Left renal pelvis (tissue), 4 donors: ENCODE measurements around the gene TRAPPC6A. TPM values are rescaled to one million over a fixed set of nuclear protein-coding genes. Genes with fewer than 3 reads are reported as not detected.

Experiments
- DNase-seq, 4 donors: peaks; one replicate each; pipeline ENCODE4 v3.0.0-alpha.2; 2013; ENCODE audit warnings: low read depth in 4 of 4, low spot score in 3 of 4
- polyA plus RNA-seq, 4 donors: library from polyadenylated mRNA; unstranded; fragments of 120-200 nt; gene quantifications; one replicate each; pipeline ENCODE4 v1.2.1, GENCODE V29; 2013; ENCODE audit not compliant: insufficient read length in 4 of 4

Gene TRAPPC6A
- polyA plus RNA-seq, 4 donors = 11.6 to 48.6 (median 30.8) TPM

DNA sequence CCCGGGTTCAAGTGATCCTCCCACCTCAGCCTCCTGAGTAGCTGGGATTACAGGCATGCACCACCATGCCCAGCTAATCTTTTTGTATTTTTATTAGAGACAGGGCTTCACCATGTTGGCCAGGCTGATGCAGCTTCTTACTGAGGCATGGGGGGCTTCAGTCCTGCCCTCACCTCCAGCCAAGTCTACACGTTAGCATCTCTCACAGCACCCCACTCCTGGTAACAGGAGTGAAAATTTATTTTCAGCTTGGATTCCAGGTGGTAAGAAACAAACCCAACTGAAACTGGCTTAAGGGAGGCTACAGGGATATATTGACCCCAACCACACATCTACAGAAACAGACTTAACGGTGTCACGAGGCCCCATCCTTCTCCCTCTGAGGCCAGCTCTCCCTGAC, 27.9 kb downstream of the TRAPPC6A start:
- no peak for DNase-seq

DNA sequence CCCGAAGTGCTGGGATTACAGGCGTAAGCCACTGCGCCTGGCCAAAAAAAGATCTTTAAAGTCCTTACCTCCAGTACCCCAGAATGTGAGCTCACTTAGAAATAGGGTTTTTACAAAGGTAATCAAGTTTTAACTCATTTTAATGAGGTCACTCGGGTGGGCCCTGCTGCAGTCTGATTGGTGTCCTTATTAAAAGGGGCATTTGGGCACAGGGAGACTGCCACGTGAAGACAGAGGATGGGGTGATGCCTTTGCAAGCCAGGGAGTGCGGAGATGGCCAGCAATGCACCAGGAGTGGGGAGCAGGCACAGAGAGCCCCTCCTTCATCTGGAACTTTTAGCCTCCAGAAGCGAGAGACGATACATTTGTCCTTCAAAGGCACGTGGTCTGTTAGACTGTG, 28.9 kb downstream of the TRAPPC6A start:
- no peak for DNase-seq

DNA sequence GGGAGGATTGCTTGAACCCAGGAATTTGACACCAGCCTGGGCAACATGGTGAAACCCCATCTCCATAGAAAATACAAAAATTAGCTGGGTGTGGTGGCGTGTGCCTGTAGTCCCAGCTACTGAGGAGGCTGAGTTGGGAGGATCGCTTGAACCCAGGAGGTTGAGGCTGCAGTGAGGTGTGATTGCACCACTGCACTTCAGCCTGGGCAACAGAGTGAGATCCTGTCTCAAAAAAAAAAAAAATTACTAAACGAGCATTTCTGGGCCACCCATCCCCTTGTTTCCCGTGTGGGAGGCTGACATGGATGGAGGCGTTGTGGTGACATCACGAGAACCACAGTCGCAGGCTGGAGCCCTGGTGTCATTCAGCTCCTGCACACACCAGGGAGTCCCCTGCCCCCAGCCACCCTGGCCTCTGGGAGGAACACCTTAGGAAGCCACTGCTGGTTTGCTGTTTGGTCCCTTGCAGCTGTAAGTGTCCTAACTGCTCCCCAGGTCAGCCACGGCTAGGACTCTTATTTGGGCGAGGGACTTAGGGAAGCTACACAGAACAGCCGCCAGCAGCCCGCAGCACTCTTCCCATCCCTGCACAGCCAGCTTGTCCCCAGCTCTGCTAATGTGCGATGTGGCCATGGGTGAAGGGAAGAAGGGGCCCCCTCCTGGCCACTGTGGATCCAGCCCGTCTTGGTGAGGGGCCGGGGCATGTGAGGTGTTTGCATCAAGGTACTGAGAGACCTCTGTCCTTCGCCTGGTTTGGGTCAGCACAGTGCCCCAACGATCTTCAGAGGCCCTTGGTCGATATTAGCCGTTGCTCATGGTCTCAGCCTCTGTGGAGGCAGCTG, 30.0 kb downstream of the TRAPPC6A start:
- no peak for DNase-seq

- DNase-seq = no peak
These were observed 31.3 kb downstream of the TRAPPC6A start for GRCh38 chr19:45146741-45147205.

GRCh38 chr19:45146251-45146650, 31.8 kb downstream of the TRAPPC6A start:
- no peak for DNase-seq

DNA sequence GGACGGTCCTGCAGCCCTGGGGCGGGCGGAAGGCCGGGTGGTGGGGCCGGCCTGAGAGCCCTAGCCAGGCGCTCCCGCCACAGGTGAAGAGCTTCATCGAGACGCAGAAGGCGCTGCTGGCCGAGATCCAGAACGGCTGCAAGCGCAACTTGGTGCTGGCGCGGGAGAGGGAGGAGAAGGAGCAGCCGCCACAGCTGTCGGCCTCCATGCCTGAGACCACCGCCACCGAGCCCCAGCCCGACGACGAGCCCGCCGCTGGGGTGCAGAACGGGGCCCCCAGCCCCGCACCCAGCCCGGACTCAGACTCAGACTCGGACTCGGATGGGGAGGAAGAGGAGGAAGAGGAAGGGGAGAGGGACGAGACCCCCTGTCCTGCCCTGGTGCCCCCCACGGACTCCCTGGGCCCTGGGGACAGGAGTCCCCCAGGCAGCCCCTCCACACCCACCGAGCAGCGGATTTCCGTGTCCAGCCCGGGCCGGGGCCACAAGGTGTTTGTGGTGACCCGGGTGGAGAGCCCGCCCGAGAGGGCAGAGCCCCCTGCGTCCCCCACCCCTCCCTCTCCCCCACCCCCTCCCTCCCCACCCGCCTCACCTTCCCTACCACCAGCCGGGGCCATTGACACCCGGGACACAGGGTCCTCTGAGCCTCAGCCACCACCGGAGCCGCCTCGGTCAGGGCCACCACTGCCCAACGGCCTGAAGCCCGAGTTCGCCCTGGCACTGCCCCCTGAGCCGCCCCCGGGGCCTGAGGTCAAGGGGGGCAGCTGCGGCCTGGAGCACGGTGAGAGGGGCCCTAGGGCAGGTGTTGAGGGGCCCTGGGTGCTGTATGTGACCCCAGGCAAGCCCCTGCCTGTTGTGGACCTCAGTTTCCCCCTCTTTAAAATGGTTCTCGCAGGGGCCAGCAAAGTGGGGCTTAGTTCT, 32.5 kb downstream of the TRAPPC6A start:
- no peak for DNase-seq

DNA sequence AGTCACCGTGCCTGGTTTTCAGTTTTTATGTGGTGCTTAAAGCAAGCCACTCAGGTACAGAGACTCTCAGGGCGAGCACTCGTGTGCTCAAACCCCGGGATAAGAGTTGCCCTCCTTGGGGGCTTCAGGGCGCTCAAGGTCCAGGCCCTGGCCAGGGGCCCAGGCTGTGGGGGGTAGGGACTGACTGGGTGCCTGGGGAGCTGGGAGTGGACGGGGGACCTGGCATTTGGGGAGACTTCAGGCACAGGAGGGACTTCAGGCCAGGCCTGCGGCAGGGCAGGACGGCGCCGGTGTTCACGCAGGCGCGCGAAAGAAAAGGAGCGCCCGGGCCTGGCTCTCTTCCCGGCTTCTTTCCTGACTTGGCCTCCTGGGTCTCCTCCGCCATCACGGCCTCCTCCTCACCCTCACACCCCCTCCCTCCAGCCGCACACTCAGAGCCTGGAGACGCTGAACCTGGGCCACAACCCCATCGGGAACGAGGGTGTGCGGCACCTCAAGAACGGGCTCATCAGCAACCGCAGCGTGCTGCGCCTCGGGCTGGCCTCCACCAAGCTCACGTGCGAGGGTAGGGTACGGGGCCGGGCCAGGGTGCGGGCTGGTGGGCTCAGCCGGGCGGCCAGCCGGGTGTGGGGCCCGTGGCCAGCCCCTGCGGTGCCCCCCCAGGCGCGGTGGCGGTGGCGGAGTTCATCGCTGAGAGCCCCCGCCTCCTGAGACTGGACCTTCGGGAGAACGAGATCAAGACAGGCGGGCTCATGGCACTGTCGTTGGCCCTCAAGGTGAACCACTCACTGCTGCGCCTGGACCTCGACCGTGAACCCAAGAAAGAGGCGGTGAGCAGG, 33.4 kb downstream of the TRAPPC6A start:
- DNase-seq = no peak

GRCh38 chr19:45142726-45143110, 35.3 kb downstream of the TRAPPC6A start:
- DNase-seq = no peak

GRCh38 chr19:45142016-45142725, 35.9 kb downstream of the TRAPPC6A start:
- DNase-seq = no peak

GRCh38 chr19:45141203-45141900, 36.7 kb downstream of the TRAPPC6A start:
- DNase-seq = no peak

DNA sequence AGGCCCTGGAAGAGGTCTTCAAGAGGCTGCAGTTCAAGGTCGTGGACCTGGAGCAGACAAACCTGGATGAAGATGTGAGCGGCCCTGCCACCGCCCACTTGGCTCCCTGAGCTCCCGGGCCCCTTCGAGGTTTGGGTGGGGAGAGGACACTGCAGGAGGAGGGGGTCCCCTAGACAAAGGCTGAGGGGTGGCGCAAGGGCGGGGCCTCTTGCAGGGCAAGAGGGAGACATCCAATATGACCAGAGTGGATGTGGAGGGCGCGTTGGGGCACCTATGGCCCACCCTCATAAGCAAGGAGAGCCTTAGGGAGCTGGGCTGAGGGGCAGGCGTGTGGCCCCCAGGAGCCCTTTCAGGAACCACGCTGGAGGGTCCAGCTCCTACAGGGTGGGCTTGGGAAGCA, 37.5 kb downstream of the TRAPPC6A start:
- no peak for DNase-seq

DNA sequence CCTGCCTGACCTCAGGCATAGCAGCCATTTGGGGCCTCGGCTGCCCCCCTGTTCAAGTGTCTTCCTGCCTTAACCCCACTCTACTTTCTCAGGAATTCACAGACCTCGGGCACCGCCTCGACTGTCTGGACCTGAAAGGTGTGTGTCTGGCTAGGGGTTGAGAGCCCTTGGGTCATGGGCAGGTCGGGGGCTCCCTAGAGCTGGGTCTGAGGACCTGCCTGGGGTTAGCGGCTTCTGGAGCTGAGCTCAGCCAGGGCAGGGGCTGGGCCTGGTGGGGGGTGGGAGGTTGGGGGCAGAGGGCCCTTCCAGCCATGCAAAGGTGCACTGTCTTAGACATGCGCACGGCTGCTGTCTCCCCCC, 37.9 kb downstream of the TRAPPC6A start:
- DNase-seq = no peak

DNA sequence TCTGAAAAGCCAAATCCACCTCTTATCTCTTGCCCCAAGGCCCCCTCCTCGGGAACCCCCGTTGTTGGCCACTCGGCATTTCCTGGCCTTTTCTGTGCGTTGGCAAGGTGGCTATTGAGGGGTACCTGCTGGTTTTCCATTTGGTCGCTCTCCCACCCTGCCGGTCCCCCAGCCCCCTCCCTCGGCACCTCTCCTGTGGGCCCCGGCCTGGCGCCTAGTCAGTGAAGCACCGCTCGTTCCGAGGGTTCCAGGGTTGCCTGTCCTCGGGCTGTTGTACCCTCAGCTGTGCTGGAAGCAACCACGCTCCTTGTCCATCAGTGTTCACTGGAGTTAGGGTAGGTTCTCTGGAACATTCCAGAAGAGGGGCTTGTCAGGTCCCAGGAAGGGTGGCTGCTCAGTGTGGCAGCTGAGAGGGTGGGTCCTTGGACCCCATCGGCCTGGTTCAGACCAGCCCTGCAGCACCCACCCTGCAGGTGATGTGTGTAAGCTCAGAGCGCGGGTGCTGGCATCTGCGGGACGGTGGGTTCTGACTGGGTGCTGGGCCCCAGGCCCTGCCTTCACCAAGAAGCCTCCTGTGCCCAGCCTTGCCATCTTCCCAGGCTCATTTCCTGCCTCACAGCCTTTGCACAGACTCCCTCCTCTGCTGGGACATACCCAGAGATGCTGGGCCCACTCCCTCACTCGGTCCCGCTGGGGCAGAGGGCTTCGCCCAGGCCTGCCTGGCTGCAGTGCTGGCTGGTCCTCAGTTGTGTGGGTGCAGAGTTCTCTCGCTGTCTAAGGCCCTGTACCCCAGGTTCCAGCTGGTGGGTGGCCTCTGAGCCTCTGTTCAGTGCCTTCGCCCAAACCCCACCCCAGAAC, 38.5 kb downstream of the TRAPPC6A start:
- DNase-seq = no peak

GRCh38 chr19:45138303-45138751, 39.7 kb downstream of the TRAPPC6A start:
- DNase-seq = no peak

GRCh38 chr19:45137179-45137761, 40.8 kb downstream of the TRAPPC6A start:
- DNase-seq = no peak

DNA sequence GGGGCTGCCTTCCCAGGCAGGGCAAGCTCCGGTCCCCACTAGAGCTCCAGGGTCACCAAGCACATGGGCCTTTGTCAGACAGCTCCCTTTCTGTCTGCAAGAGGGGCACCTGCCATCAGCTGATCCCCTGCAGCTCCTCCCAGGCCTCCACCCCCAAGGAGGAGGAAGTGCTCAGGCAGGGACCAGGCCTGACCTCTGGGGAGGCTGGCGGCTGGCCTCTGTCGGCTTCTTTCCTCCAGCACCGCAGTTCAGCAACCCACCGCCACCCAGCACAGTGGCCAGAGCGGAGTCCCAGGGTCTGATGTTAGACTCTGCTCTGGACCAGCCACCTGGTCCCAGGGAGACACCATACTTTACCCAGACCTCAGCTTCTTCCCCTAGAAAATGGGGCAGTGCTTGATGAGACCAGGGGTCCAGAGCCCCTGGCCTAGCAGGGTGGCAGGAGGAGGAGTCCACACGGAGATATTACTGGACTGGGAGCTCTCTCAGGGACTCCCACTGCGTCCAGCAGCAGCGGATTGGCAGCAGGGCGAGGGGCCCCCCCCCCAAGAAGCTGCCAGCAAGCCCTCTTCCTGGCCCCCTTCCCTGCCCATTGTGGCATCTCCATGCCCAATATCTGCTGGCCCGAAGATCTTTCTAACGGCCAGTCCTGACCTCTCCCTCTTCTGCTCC, 41.4 kb downstream of the TRAPPC6A start:
- DNase-seq = no peak

- DNase-seq = no peak
These were observed 42.7 kb downstream of the TRAPPC6A start for GRCh38 chr19:45135176-45135885.
